PFSK-1 (cell line): ENCODE measurements around the gene OXNAD1.

ENCODE experiments used
- FOXP2 ChIP-seq: optimal IDR thresholded peaks from 2 replicates; pipeline ENCODE3; 2011; ENCODE audit warnings: borderline replicate concordance, control low read depth, inconsistent platforms; ENCODE audit not compliant: insufficient read depth; ENCODE audit errors: extremely low read length, extremely low read depth
- POLR2AphosphoS5 ChIP-seq: IDR thresholded peaks from 2 replicates; pipeline ENCODE4 v1.6.1; 2012; ENCODE audit warnings: low read depth, mild to moderate bottlenecking, control low read depth, low read length, moderate library complexity
- SIN3A ChIP-seq: IDR thresholded peaks from 2 replicates; pipeline ENCODE4 v1.6.1; 2012; ENCODE audit warnings: mild to moderate bottlenecking, low read length, moderate library complexity, borderline replicate concordance; ENCODE audit not compliant: insufficient read depth
- TAF1 ChIP-seq: IDR thresholded peaks from 2 replicates; pipeline ENCODE4 v1.6.1; 2012; ENCODE audit warnings: low read length, control low read depth, borderline replicate concordance; ENCODE audit not compliant: insufficient read depth

- TF ChIP-seq POLR2AphosphoS5 (no peak), TAF1 (no peak), SIN3A (no peak), FOXP2 (no peak)
These were observed 40.7 kb upstream of the OXNAD1 start for GRCh38 chr3:16224325-16224724.
